ENCODE data around the gene WDR89. TPM values are rescaled to one million over a fixed set of nuclear protein-coding genes. Genes with fewer than 3 reads are reported as not detected.

WDR89 gene
- total RNA-seq, 4 donors from 2014 or later: 5.9 to 9.4 (median 7.5) TPM

DNA sequence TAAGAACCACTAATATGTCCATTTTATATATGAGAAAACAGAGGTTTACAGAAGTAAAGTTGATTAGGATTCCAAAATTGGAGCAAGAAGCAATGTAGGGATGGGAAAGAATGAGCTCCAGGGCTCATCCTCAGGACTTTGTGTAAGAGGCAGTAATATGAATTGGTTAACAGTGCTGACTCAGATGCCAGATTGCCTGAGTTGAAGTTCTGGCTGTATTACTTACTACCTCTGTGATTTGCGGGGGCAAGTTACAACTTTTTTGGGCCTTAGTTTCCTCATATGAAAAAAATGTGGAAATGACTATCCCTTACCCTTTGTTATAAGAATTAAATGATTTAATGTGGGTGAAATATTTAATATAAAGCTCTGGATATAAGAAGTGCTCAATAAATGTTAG is 63.4 kb downstream of the WDR89 start:
- no peak overlapping the region for H3K27ac ChIP-seq
- no peak for TF ChIP-seq EP300 (IDR thresholded peaks at IDR 0.05)
- TF ChIP-seq, protein P1, sequence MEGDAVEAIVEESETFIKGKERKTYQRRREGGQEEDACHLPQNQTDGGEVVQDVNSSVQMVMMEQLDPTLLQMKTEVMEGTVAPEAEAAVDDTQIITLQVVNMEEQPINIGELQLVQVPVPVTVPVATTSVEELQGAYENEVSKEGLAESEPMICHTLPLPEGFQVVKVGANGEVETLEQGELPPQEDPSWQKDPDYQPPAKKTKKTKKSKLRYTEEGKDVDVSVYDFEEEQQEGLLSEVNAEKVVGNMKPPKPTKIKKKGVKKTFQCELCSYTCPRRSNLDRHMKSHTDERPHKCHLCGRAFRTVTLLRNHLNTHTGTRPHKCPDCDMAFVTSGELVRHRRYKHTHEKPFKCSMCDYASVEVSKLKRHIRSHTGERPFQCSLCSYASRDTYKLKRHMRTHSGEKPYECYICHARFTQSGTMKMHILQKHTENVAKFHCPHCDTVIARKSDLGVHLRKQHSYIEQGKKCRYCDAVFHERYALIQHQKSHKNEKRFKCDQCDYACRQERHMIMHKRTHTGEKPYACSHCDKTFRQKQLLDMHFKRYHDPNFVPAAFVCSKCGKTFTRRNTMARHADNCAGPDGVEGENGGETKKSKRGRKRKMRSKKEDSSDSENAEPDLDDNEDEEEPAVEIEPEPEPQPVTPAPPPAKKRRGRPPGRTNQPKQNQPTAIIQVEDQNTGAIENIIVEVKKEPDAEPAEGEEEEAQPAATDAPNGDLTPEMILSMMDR (IDR thresholded peaks at IDR 0.05): no peak
- no peak for TF ChIP-seq POLR2A (IDR thresholded peaks at IDR 0.05)
- no peaks in the 10 kb centered on the region for H3K9me3 ChIP-seq
- H3K36me3 ChIP-seq: no peaks in the 10 kb centered on the region
- no peaks in the 10 kb centered on the region for H3K27me3 ChIP-seq
- no peaks in the 10 kb centered on the region for H3K4me1 ChIP-seq
- no peak for DNase-seq (ENCODE audit: low spot score in 2 of 2)
- WGBS, 2 donors: 96 to 97% methylated on average over 1 of the region's 1 CpG
- no peak overlapping the region for H3K4me3 ChIP-seq

DNA sequence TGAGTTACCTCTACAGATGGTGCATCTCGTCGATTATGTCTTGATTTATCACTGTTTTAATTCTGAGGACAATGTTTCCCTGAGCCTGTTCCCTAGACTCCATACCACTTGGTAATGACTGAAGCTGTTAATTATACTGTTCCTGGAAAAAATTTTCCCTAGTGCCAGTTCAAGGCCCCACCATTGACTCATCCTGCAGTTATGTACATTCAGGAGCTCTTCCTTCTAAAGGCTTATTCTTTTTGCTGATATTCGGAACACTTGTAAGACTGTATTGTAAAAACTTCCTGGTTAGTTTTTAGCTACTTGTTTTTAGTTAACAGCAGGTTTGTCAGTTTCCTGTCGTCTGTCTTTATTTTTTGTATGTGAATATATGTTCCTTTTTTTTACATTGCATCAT is 68.1 kb downstream of the WDR89 start:
- 51 to 56% methylated on average over 4 of the region's 4 CpGs for WGBS, 2 donors
- no peaks in the 10 kb centered on the region for H3K4me1 ChIP-seq
- TF ChIP-seq EP300 (IDR thresholded peaks at IDR 0.05) (no peak), POLR2A (IDR thresholded peaks at IDR 0.05) (no peak)
- TF ChIP-seq, protein P1 (IDR thresholded peaks at IDR 0.05): no peak

DNA sequence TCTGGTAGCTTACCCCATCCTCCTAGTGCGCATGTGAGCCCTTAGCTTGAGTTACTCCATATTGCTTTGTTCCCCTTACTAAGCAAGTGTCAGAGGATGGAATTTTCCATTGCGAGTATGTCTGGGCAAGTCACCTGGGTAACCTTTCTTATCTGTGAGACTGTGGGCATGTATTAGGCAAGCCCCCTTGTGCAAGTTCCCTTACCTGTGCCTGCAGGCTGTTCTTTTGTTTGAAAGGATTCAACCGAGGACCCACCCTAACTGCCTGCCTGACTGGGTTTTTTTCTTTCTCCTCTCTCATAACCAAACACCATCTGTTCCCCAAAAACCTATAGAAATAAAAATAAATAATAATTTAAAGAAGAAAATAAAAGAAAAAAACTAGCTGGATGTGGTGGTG is 76.2 kb downstream of the WDR89 start:
- Histone ChIP-seq H3K9me3 (peaks cover 0 to 14% (median 0%) of the 10 kb centered on the region in 4 donors), H3K27me3 (no peaks in the 10 kb centered on the region), H3K4me3 (no peak overlapping the region), H3K4me1 (no peaks in the 10 kb centered on the region), H3K36me3 (no peaks in the 10 kb centered on the region), H3K27ac (no peak overlapping the region)
- DNase-seq (ENCODE audit: low spot score in 2 of 2): no peak
- TF ChIP-seq, protein P1 (IDR thresholded peaks at IDR 0.05): no peak
- TF ChIP-seq POLR2A (IDR thresholded peaks at IDR 0.05) (no peak), EP300 (IDR thresholded peaks at IDR 0.05) (no peak)
- 92 to 94% methylated on average over 3 of the region's 3 CpGs for whole genome bisulfite sequencing, 2 donors

More for the DNA sequence above, 68.1 kb downstream of the WDR89 start:
- Histone ChIP-seq H3K4me3 (no peak overlapping the region), H3K27ac (no peak overlapping the region), H3K27me3 (no peaks in the 10 kb centered on the region), H3K36me3 (no peaks in the 10 kb centered on the region), H3K9me3 (no peaks in the 10 kb centered on the region)
- DNase-seq (ENCODE audit: low spot score in 2 of 2): no peak

DNA sequence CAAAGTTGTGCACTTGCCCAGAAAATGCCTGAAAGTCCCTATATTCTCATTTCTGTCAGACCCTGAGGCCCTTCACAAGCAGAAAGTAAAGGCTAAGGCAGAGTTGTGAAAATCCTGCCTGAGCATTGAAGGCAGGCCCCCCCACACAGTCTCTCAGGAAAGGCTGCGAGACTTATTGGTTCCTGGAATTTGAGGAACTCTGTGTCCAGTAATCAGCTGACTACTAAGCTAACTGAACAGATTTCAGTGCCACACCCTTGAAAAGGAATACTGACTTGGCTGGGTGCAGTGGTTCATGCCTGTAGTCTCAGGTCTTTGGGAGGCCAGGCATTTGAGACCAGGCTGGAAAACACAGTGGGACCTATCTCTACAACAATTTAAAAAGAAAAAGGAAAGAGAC is 77.4 kb downstream of the WDR89 start:
- Histone ChIP-seq H3K4me3 (no peak overlapping the region), H3K27me3 (no peaks in the 10 kb centered on the region), H3K4me1 (no peaks in the 10 kb centered on the region), H3K9me3 (peaks cover 0 to 14% (median 0%) of the 10 kb centered on the region in 4 donors), H3K27ac (no peak overlapping the region), H3K36me3 (no peaks in the 10 kb centered on the region)
- TF ChIP-seq EP300 (IDR thresholded peaks at IDR 0.05): peak in 1 of 2 donors; percentile 11
- TF ChIP-seq POLR2A (IDR thresholded peaks at IDR 0.05): no peak
- TF ChIP-seq, protein P1 (IDR thresholded peaks at IDR 0.05): no peak
- peak in 1 of 2 donors; percentile 5 for DNase-seq (ENCODE audit: low spot score in 2 of 2)
- WGBS, 2 donors: 21 to 31% methylated on average over 1 of the region's 1 CpG

DNA sequence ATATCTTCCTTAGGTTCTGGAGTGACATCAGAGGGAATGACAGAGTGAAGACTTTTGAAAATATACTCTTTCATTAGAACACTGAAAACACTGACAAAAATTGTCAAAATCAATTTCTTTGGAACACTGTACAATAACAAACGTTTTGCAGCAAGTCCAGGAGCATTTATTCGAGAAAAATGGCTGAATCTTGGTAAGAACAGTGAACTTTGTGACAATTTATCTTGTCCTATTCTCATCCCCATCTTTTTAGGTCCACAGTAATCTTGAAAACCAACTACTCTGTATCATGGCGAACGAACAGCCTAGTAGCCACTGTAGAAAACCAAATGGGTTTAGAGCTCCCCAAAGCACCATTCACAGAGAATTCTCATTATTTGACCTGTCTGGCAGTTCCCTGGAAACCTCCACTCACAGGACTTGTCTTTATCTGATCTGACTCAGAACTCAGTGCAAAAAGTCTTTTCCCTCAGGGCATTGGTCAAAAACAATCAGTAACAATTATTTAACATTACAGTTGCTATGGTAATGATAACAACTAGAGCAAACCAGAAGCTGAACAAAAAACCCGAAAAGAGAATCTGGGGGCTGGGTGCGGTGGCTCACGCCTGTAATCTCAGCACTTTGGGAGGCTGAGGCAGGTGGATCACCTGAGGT is 78.2 kb downstream of the WDR89 start:
- TF ChIP-seq EP300 (IDR thresholded peaks at IDR 0.05): no peak
- no peak for TF ChIP-seq POLR2A (IDR thresholded peaks at IDR 0.05)
- TF ChIP-seq, protein P1 (IDR thresholded peaks at IDR 0.05): no peak
- Histone ChIP-seq H3K36me3 (no peaks in the 10 kb centered on the region), H3K4me3 (no peak overlapping the region), H3K4me1 (no peaks in the 10 kb centered on the region), H3K27me3 (no peaks in the 10 kb centered on the region), H3K9me3 (peaks cover 0 to 14% (median 0%) of the 10 kb centered on the region in 4 donors), H3K27ac (no peak overlapping the region)
- DNase-seq (ENCODE audit: low spot score in 2 of 2): no peak
- 78 to 83% methylated on average over 7 of the region's 7 CpGs for WGBS, 2 donors
